Sigmoid colon (tissue), 7 donors: ENCODE results near the gene CCDC70. TPM values are rescaled to one million over a fixed set of nuclear protein-coding genes. Genes with fewer than 3 reads are reported as not detected.

Source experiments
- DNase-seq: peaks from one replicate; pipeline ENCODE4 v3.0.0-alpha.2; 2019
- H3K27ac ChIP-seq, 4 donors: fragments of 200-600 bp; sonication (generic); one replicate each; pipeline ENCODE4 v1.5.1; 2016 to 2019; ENCODE audit warnings: mild to moderate bottlenecking in 1 of 4
- H3K27me3 ChIP-seq, 3 donors: fragments of 200-600 bp; sonication (generic); one replicate each; pipeline ENCODE4 v1.5.1; 2019; ENCODE audit warnings: mild to moderate bottlenecking in 1 of 3
- H3K36me3 ChIP-seq, 4 donors: fragments of 200-600 bp; sonication (generic); one replicate each; pipeline ENCODE4 v1.5.1; 2016 to 2019
- H3K4me1 ChIP-seq, 4 donors: fragments of 200-600 bp; sonication (generic); one replicate each; pipeline ENCODE4 v1.5.1; 2017 to 2019
- H3K4me3 ChIP-seq, 4 donors: fragments of 200-600 bp; sonication (generic); one replicate each; pipeline ENCODE4 v1.5.1; 2017 to 2019; ENCODE audit warnings: mild to moderate bottlenecking in 2 of 4, moderate library complexity in 1 of 4
- H3K9me3 ChIP-seq, 4 donors: fragments of 200-600 bp in 3 of 4; sonication (generic) in 3 of 4; one replicate each; pipeline versions ENCODE4 v1.5.1 to v1.6.1; 2013 to 2019
- CTCF ChIP-seq, 4 experiments: fragments of 450-650 bp in 3 of 4; fragments of 200-600 bp in 1 of 4; IDR thresholded peaks; one replicate each; pipeline ENCODE4 v1.5.1; 2016 to 2019; ENCODE audit warnings: antibody characterized with exemption in 4 of 4, mild to moderate bottlenecking in 3 of 4, moderate library complexity in 2 of 4
- EP300 ChIP-seq, 4 donors: sonication (generic); formaldehyde crosslinking; IDR thresholded peaks; one replicate each; pipeline ENCODE4 v1.6.1; 2017; ENCODE audit warnings: antibody characterized with exemption in 4 of 4
- POLR2A ChIP-seq, 2 donors: fragments of 450-650 bp; IDR thresholded peaks; one replicate each; pipeline ENCODE4 v1.6.1; 2016; ENCODE audit warnings: antibody characterized with exemption in 2 of 2, mild to moderate bottlenecking in 2 of 2, moderate library complexity in 2 of 2
- POLR2AphosphoS5 ChIP-seq, 4 donors: sonication (generic); formaldehyde crosslinking; IDR thresholded peaks; one replicate each; pipeline ENCODE4 v1.6.1; 2017; ENCODE audit warnings: antibody characterized with exemption in 4 of 4
- WGBS, 2 donors: extraction: QIAGEN DNeasy Blood & Tissue Kit; methylation state at CpG; one replicate each; pipeline ENCODE4 v1.1.7; 2013; 5-methylcytosine and 5-hydroxymethylcytosine counted together
- intact Hi-C: fragments of 100-400 bp; cut with DNase I; formaldehyde crosslinking; loops from one replicate; pipeline ENCODE4 v1.15.1; 2023
- polyA plus RNA-seq, 3 donors: library from polyadenylated mRNA; stranded (reverse); fragments of 200-250 nt; gene quantifications; one replicate each; pipeline ENCODE4 v1.2.3, GENCODE V29; 2013
- total RNA-seq, 4 donors: library from RNA; depleted of rRNA; stranded (reverse); fragments of >200 nt; gene quantifications; one replicate each; pipeline ENCODE4 v1.1.0, GENCODE V29; 2016
- donor health status: healthy with polysubstance abuse.
- donor health status: Bipolar disorder and iron deficiency.
- donor health status: healthy.

Gene CCDC70
- total and polyA plus RNA-seq, 7 donors: not detected

- Histone ChIP-seq H3K4me1 (no peaks in the 10 kb centered on the region), H3K9me3 (no peaks in the 10 kb centered on the region), H3K36me3 (no peaks in the 10 kb centered on the region), H3K4me3 (no peak overlapping the region), H3K27me3 (no peaks in the 10 kb centered on the region), H3K27ac (no peak overlapping the region)
- TF ChIP-seq CTCF (IDR thresholded peaks at IDR 0.05) (no peak), POLR2A (IDR thresholded peaks at IDR 0.05) (no peak), POLR2AphosphoS5 (IDR thresholded peaks at IDR 0.05) (no peak), EP300 (IDR thresholded peaks at IDR 0.05) (no peak)
- intact Hi-C loops: no loop called here
- no peak for DNase-seq
- WGBS, 2 donors: 62 to 82% methylated on average over 10 of the region's 10 CpGs
Measured at GRCh38 chr13:51833980-51834379, 27.8 kb upstream of the CCDC70 start.

GRCh38 chr13:51834581-51835171, 27.1 kb upstream of the CCDC70 start:
- TF ChIP-seq EP300 (IDR thresholded peaks at IDR 0.05): no peak
- no peak for TF ChIP-seq POLR2AphosphoS5 (IDR thresholded peaks at IDR 0.05)
- TF ChIP-seq CTCF (IDR thresholded peaks at IDR 0.05): no peak
- no peak for TF ChIP-seq POLR2A (IDR thresholded peaks at IDR 0.05)
- intact Hi-C loops: no loop called here
- no peaks in the 10 kb centered on the region for H3K27me3 ChIP-seq
- H3K4me1 ChIP-seq: no peaks in the 10 kb centered on the region
- 61 to 72% methylated on average over 7 of the region's 7 CpGs for WGBS, 2 donors
- H3K27ac ChIP-seq: no peak overlapping the region
- no peak for DNase-seq
- H3K36me3 ChIP-seq: no peaks in the 10 kb centered on the region
- no peak overlapping the region for H3K4me3 ChIP-seq
- H3K9me3 ChIP-seq: no peaks in the 10 kb centered on the region

GRCh38 chr13:51837016-51837415, 24.8 kb upstream of the CCDC70 start:
- 89 to 95% methylated on average over 3 of the region's 3 CpGs for WGBS, 2 donors
- intact Hi-C loops: no loop called here
- Histone ChIP-seq H3K27me3 (no peaks in the 10 kb centered on the region), H3K4me1 (no peaks in the 10 kb centered on the region), H3K9me3 (no peaks in the 10 kb centered on the region), H3K27ac (no peak overlapping the region), H3K36me3 (no peaks in the 10 kb centered on the region), H3K4me3 (no peak overlapping the region)
- DNase-seq: no peak
- TF ChIP-seq POLR2A (IDR thresholded peaks at IDR 0.05): no peak
- TF ChIP-seq CTCF (IDR thresholded peaks at IDR 0.05): no peak
- TF ChIP-seq POLR2AphosphoS5 (IDR thresholded peaks at IDR 0.05): no peak
- no peak for TF ChIP-seq EP300 (IDR thresholded peaks at IDR 0.05)

GRCh38 chr13:51838240-51838846, 23.4 kb upstream of the CCDC70 start:
- H3K4me3 ChIP-seq: no peak overlapping the region
- TF ChIP-seq POLR2AphosphoS5 (IDR thresholded peaks at IDR 0.05) (no peak), CTCF (IDR thresholded peaks at IDR 0.05) (no peak), EP300 (IDR thresholded peaks at IDR 0.05) (no peak), POLR2A (IDR thresholded peaks at IDR 0.05) (no peak)
- no peaks in the 10 kb centered on the region for H3K9me3 ChIP-seq
- H3K36me3 ChIP-seq: no peaks in the 10 kb centered on the region
- no peak for DNase-seq
- intact Hi-C loops: no loop called here
- 92 to 96% methylated on average over 8 of the region's 8 CpGs for WGBS, 2 donors
- no peaks in the 10 kb centered on the region for H3K27me3 ChIP-seq
- H3K27ac ChIP-seq: no peak overlapping the region
- no peaks in the 10 kb centered on the region for H3K4me1 ChIP-seq
